ENCODE results near the gene BSCL2. TPM values are rescaled to one million over a fixed set of nuclear protein-coding genes. Genes with fewer than 3 reads are reported as not detected.
"Not testable (repeated sequence)": the region's sequence is repeated elsewhere in the genome, so short reads cannot be mapped to it uniquely, and the experiment has no call there.

BSCL2 gene
- total and polyA plus RNA-seq, 2 donors (not counting 1 experiment from before 2014, with no cell fraction given) = 35.5 to 62.1 TPM

DNA sequence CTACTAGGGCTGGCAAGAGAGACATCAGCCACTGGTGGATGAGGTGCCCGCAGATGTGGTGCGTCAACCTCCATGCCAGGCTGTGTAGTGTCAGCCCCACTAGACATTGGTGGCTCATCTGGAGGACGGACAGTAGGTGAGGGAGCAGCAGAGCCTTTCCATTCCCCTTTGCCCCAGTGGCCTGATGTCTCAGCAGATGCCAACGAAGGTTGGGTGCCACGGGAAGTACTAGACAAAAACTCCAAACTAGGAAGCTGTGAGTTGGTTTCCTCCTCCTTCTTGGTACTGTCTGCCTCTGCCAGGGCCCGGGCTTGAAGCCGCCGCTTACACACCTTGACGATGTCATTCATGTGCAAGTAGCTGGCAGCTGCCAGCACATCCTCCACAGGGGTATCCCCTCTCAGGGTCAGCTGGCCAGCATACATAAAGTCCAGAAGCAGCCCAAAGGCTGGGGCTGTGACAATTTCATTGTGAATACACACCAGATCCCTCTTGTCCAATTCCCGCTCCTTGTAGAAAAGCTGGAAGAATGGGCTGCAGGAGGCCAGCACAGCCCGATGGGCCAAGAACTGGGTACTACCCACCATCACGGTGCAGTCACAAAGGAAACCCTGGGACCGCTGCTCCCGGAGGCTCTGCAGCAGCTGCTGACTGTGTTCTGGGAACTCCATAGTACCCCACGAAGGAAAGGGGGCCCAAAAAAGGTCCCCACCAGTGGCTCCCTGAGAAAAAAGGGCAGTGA is 45.9 kb upstream of the BSCL2 start:
- Histone ChIP-seq H3K27ac (ENCODE audit: insufficient read depth, low read length) (peak overlapping the region; percentile 91), H2AFZ (ENCODE audit: low read length) (peak overlapping the region; percentile 27), H4K20me1 (ENCODE audit: control insufficient read depth, extremely low read depth, insufficient read depth, low read length) (no peaks in the 10 kb centered on the region), H3K4me2 (ENCODE audit: extremely low read depth, insufficient read depth, low read length) (peak overlapping the region; percentile 51), H3K79me2 (ENCODE audit: control insufficient read depth, insufficient read depth, low read length) (peaks cover 7% of the 10 kb centered on the region), H3K27me3 (ENCODE audit: control insufficient read depth, insufficient read depth, low read length) (no peaks in the 10 kb centered on the region), H3K36me3 (ENCODE audit: control insufficient read depth, insufficient read depth, low read length) (peaks cover 5% of the 10 kb centered on the region), H3K4me3 (replicated peaks in 1 of 4; ENCODE audit: control extremely low read depth in 1 of 4, insufficient read depth in 1 of 4, low read depth in 3 of 4, low read length in 4 of 4) (peak overlapping the region; percentile 83 to 100 (median 94)), H3K9me3 (ENCODE audit: control insufficient read depth, insufficient read depth, low read depth, low read length) (no peaks in the 10 kb centered on the region), H3K9ac (ENCODE audit: insufficient read depth, low read length) (no peak overlapping the region), H3K4me1 (ENCODE audit: control insufficient read depth, extremely low read depth, insufficient read depth, low read length) (no peaks in the 10 kb centered on the region)
- TF ChIP-seq EZH2 (IDR thresholded peaks at IDR 0.05; ENCODE audit: low read length, missing control alignments) = no peak
- no peak for DNase-seq (ENCODE audit: low read depth in 2 of 2)

DNA sequence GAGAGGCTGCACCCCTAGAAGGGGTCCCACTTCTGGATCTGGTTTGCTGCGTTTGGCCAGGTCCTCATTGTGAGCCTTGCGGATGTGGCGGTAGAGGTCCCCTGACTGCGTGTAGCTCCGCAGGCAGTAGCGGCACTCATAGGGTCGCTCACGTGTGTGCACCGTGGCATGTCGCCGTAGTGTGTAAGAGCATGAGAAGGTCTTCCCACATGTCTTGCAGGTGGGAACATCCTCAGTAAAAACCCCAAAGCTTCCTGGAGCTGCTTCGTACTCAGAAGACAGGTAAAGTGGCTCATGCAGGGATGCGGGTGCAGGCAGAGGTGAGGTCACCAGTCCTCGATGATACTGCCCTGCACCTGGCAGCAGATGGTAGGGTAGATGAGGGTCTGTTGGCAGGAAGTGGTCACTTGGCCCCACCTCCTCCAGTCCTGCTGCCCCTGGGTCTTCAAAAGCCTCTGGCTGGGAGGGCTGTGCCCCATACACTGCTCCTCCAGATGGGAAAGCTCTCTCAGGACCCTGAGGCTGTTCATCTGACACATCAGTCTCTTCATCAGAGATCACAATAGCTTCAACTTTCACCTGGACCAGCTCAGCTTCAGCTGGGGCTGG is 45.1 kb upstream of the BSCL2 start:
- peaks cover 5% of the 10 kb centered on the region for H3K36me3 ChIP-seq (ENCODE audit: control insufficient read depth, insufficient read depth, low read length)
- no peak for TF ChIP-seq EZH2 (IDR thresholded peaks at IDR 0.05; ENCODE audit: low read length, missing control alignments)
- TF ChIP-seq, protein P1, sequence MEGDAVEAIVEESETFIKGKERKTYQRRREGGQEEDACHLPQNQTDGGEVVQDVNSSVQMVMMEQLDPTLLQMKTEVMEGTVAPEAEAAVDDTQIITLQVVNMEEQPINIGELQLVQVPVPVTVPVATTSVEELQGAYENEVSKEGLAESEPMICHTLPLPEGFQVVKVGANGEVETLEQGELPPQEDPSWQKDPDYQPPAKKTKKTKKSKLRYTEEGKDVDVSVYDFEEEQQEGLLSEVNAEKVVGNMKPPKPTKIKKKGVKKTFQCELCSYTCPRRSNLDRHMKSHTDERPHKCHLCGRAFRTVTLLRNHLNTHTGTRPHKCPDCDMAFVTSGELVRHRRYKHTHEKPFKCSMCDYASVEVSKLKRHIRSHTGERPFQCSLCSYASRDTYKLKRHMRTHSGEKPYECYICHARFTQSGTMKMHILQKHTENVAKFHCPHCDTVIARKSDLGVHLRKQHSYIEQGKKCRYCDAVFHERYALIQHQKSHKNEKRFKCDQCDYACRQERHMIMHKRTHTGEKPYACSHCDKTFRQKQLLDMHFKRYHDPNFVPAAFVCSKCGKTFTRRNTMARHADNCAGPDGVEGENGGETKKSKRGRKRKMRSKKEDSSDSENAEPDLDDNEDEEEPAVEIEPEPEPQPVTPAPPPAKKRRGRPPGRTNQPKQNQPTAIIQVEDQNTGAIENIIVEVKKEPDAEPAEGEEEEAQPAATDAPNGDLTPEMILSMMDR (conservative IDR thresholded peaks at IDR 0.05 in 1 of 2, IDR thresholded peaks at IDR 0.05 in 1 of 2; ENCODE audit: low read depth in 1 of 2, low read length in 2 of 2) = no peak
- H3K79me2 ChIP-seq (ENCODE audit: control insufficient read depth, insufficient read depth, low read length) = peaks cover 7% of the 10 kb centered on the region
- no peak overlapping the region for H2AFZ ChIP-seq (ENCODE audit: low read length)
- no peak overlapping the region for H3K4me3 ChIP-seq (replicated peaks in 1 of 4; ENCODE audit: control extremely low read depth in 1 of 4, insufficient read depth in 1 of 4, low read depth in 3 of 4, low read length in 4 of 4)
- H3K9ac ChIP-seq (ENCODE audit: insufficient read depth, low read length) = no peak overlapping the region
- no peak overlapping the region for H3K4me2 ChIP-seq (ENCODE audit: extremely low read depth, insufficient read depth, low read length)
- H3K27ac ChIP-seq (ENCODE audit: insufficient read depth, low read length) = no peak overlapping the region
- no peaks in the 10 kb centered on the region for H3K9me3 ChIP-seq (ENCODE audit: control insufficient read depth, insufficient read depth, low read depth, low read length)
- H3K27me3 ChIP-seq (ENCODE audit: control insufficient read depth, insufficient read depth, low read length) = no peaks in the 10 kb centered on the region
- DNase-seq (ENCODE audit: low read depth in 2 of 2) = no peak
- H3K4me1 ChIP-seq (ENCODE audit: control insufficient read depth, extremely low read depth, insufficient read depth, low read length) = no peaks in the 10 kb centered on the region
- H4K20me1 ChIP-seq (ENCODE audit: control insufficient read depth, extremely low read depth, insufficient read depth, low read length) = no peaks in the 10 kb centered on the region

DNA sequence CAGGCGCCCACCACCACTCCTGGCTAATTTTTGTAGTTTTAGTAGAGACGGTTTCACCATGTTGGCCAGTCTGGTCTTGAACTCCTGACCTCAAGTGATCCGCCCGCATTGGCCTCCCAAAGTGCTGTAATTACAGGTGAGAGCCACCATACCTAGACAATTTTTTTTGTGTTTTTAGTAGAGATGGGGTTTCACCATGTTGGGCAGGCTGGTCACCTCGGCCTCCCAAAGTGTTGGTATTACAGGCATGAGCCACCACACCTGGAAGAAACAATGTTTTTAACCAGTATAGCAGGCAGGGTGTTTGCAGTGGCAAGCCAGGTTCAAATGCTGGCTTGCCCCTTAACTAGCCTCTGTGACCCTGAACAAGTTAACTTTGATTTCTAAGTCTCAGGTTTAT is 42.7 kb upstream of the BSCL2 start:
- not testable (repeated sequence) for H3K9ac ChIP-seq (ENCODE audit: insufficient read depth, low read length); H3K4me2 ChIP-seq (ENCODE audit: extremely low read depth, insufficient read depth, low read length); H3K9me3 ChIP-seq (ENCODE audit: control insufficient read depth, insufficient read depth, low read depth, low read length); H3K79me2 ChIP-seq (ENCODE audit: control insufficient read depth, insufficient read depth, low read length); H3K4me1 ChIP-seq (ENCODE audit: control insufficient read depth, extremely low read depth, insufficient read depth, low read length); H4K20me1 ChIP-seq (ENCODE audit: control insufficient read depth, extremely low read depth, insufficient read depth, low read length); DNase-seq (ENCODE audit: low read depth in 2 of 2); H2AFZ ChIP-seq (ENCODE audit: low read length); H3K27me3 ChIP-seq (ENCODE audit: control insufficient read depth, insufficient read depth, low read length); H3K4me3 ChIP-seq (replicated peaks in 1 of 4; ENCODE audit: control extremely low read depth in 1 of 4, insufficient read depth in 1 of 4, low read depth in 3 of 4, low read length in 4 of 4); H3K27ac ChIP-seq (ENCODE audit: insufficient read depth, low read length); H3K36me3 ChIP-seq (ENCODE audit: control insufficient read depth, insufficient read depth, low read length)
